Mesendoderm (in vitro differentiated cells): ENCODE measurements around the gene ODC1.

Experiments used
- DNase-seq: peaks from one replicate; pipeline ENCODE4 v3.0.0; 2013
- H2AK5ac ChIP-seq: 2 replicates; pipeline ENCODE4 v1.6.1; 2013; ENCODE audit warnings: low read length, inconsistent platforms
- H2BK120ac ChIP-seq: 2 replicates; pipeline ENCODE4 v1.6.1; 2013; ENCODE audit warnings: low read depth, mild to moderate bottlenecking, low read length, moderate library complexity, mixed read lengths
- H2BK15ac ChIP-seq: replicated peaks from 2 replicates; pipeline ENCODE4 v1.6.1; 2013; ENCODE audit warnings: low read depth, mild to moderate bottlenecking, moderate library complexity
- H2BK5ac ChIP-seq: 2 replicates; pipeline ENCODE4 v1.6.1; 2013; ENCODE audit warnings: low read length, inconsistent platforms
- H3K18ac ChIP-seq: 2 replicates; pipeline ENCODE4 v1.6.1; 2013; ENCODE audit warnings: mild to moderate bottlenecking, low read length, mixed read lengths
- H3K23ac ChIP-seq: one replicate; pipeline ENCODE4 v1.6.1; 2013; ENCODE audit warnings: low read length
- H3K27ac ChIP-seq: 2 replicates; pipeline ENCODE4 v1.5.1; 2013; ENCODE audit warnings: low read depth, mild to moderate bottlenecking, inconsistent platforms, low read length, moderate library complexity
- H3K27me3 ChIP-seq: 2 replicates; pipeline ENCODE4 v1.6.1; 2013; ENCODE audit warnings: low read length, control low read depth, mild to moderate bottlenecking, inconsistent platforms; ENCODE audit not compliant: insufficient read depth, poor library complexity
- H3K36me3 ChIP-seq: 2 replicates; pipeline ENCODE4 v1.6.1; 2013; ENCODE audit warnings: low read length, inconsistent platforms; ENCODE audit not compliant: control insufficient read depth, insufficient read depth
- H3K4ac ChIP-seq: one replicate; pipeline ENCODE4 v1.6.1; 2013; ENCODE audit warnings: low read depth, mild to moderate bottlenecking, low read length, moderate library complexity
- H3K4me1 ChIP-seq: 2 replicates; pipeline ENCODE4 v1.6.1; 2013; ENCODE audit warnings: low read depth, low read length, inconsistent platforms; ENCODE audit not compliant: control insufficient read depth
- H3K4me2 ChIP-seq: 2 replicates; pipeline ENCODE4 v1.6.1; 2013; ENCODE audit warnings: low read length
- H3K4me3 ChIP-seq: 2 replicates; pipeline ENCODE4 v1.5.1; 2013; ENCODE audit warnings: mild to moderate bottlenecking, low read length
- H3K56ac ChIP-seq: one replicate; pipeline ENCODE4 v1.6.1; 2013; ENCODE audit warnings: low read length
- H3K79me1 ChIP-seq: 2 replicates; pipeline ENCODE4 v1.6.1; 2013; ENCODE audit warnings: low read length, inconsistent platforms
- H3K79me2 ChIP-seq: 2 replicates; pipeline ENCODE4 v1.6.1; 2013; ENCODE audit warnings: mild to moderate bottlenecking, low read length; ENCODE audit not compliant: control insufficient read depth, insufficient read depth
- H3K9ac ChIP-seq: 2 replicates; pipeline ENCODE4 v1.6.1; 2013; ENCODE audit warnings: low read length, inconsistent platforms
- H4K5ac ChIP-seq: one replicate; pipeline ENCODE4 v1.6.1; 2013; ENCODE audit warnings: low read length
- H4K8ac ChIP-seq: one replicate; pipeline ENCODE4 v1.6.1; 2013; ENCODE audit warnings: low read depth, mild to moderate bottlenecking, control low read depth, low read length, moderate library complexity
- WGBS: extraction: QIAGEN DNeasy Blood & Tissue Kit; methylation state at CpG from one replicate; pipeline ENCODE4 v1.1.7; 2013; ENCODE audit warnings: low lambda C conversion rate, missing lambda C conversion rate; ENCODE audit not compliant: insufficient coverage; ENCODE audit errors: extremely low coverage; 5-methylcytosine and 5-hydroxymethylcytosine counted together

Gene ODC1

GRCh38 chr2:10406016-10406415, 42.1 kb downstream of the ODC1 start:
- H2BK5ac ChIP-seq = no peak overlapping the region
- H3K27me3 ChIP-seq = no peaks in the 10 kb centered on the region
- no peak overlapping the region for H2AK5ac ChIP-seq
- H4K8ac ChIP-seq = no peak overlapping the region
- WGBS = no CpG with 5 or more reads among the region's 10 CpGs
- no peak overlapping the region for H3K27ac ChIP-seq
- DNase-seq = no peak
- H3K4ac ChIP-seq = no peak overlapping the region
- no peak overlapping the region for H4K5ac ChIP-seq
- H3K23ac ChIP-seq = no peak overlapping the region
- H3K18ac ChIP-seq = no peak overlapping the region
- H3K79me2 ChIP-seq = no peaks in the 10 kb centered on the region
- H3K4me1 ChIP-seq = peaks cover 2% of the 10 kb centered on the region
- H3K79me1 ChIP-seq = no peaks in the 10 kb centered on the region
- H3K56ac ChIP-seq = no peak overlapping the region
- no peak overlapping the region for H3K4me2 ChIP-seq
- no peaks in the 10 kb centered on the region for H3K36me3 ChIP-seq
- H3K9ac ChIP-seq = no peak overlapping the region
- no peak overlapping the region for H2BK15ac ChIP-seq
- H2BK120ac ChIP-seq = no peak overlapping the region
- H3K4me3 ChIP-seq = no peak overlapping the region

- Histone ChIP-seq H3K27me3 (no peaks in the 10 kb centered on the region), H2BK5ac (no peak overlapping the region), H3K79me2 (no peaks in the 10 kb centered on the region), H3K23ac (no peak overlapping the region), H4K5ac (no peak overlapping the region), H3K18ac (no peak overlapping the region), H3K9ac (no peak overlapping the region), H3K27ac (no peak overlapping the region), H3K56ac (no peak overlapping the region), H3K79me1 (no peaks in the 10 kb centered on the region), H2BK120ac (no peak overlapping the region), H3K4me2 (no peak overlapping the region), H3K4me3 (no peak overlapping the region), H4K8ac (no peak overlapping the region), H2AK5ac (no peak overlapping the region), H3K36me3 (no peaks in the 10 kb centered on the region), H3K4ac (no peak overlapping the region), H2BK15ac (no peak overlapping the region), H3K4me1 (peaks cover 2% of the 10 kb centered on the region)
- WGBS = no CpG with 5 or more reads among the region's 13 CpGs
- DNase-seq = no peak
Measured at GRCh38 chr2:10405448-10405847, 42.7 kb downstream of the ODC1 start.

DNA sequence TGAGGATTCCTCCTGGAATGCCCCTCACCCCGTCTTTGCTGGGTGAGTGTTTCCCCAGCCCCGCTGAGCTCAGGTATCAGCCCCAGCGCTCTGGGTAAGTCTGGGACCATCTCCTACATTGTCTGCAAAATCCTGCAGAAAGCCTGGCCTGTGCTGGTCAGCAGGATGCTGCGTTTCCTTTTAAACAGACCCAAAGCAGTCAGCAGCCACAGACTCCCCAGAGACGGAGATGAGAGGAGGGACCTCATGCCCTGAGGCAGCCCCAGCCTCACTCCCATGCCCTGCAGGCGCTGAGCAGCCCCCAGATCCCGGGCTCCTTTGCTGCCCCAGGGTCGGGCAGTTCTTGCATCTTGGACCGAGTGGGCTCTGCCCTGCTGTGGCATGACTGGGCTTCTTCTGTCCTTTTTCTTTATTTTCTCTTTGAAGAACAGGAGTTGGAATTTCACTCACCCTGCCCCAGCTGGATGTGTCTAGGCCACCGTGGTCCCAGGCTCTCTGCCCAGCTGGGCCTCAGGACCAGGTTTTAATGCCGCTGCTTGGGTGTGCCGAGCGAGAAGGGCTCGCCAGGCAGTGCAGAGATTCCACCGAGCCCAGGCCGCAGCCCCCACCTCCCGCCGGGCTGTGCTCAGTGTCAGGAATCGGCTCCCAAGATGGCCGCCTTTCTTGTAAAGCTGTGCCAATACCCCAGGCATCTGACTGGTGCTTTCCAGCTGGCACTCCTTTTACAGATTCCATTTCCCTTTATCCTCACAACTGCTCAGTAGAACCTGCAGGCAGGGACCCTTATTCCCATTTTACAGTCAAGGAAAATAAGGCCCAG, 43.6 kb downstream of the ODC1 start:
- Histone ChIP-seq H3K4ac (no peak overlapping the region), H2AK5ac (no peak overlapping the region), H3K79me1 (no peaks in the 10 kb centered on the region), H4K8ac (no peak overlapping the region), H3K9ac (no peak overlapping the region), H2BK15ac (no peak overlapping the region), H2BK5ac (no peak overlapping the region), H3K79me2 (no peaks in the 10 kb centered on the region), H3K23ac (no peak overlapping the region), H3K56ac (no peak overlapping the region), H3K27ac (no peak overlapping the region), H3K36me3 (no peaks in the 10 kb centered on the region), H3K4me2 (no peak overlapping the region), H3K4me3 (no peak overlapping the region), H3K4me1 (peaks cover 2% of the 10 kb centered on the region), H4K5ac (no peak overlapping the region), H3K27me3 (no peaks in the 10 kb centered on the region), H3K18ac (no peak overlapping the region), H2BK120ac (no peak overlapping the region)
- DNase-seq = no peak
- WGBS = no CpG with 5 or more reads among the region's 20 CpGs

DNA sequence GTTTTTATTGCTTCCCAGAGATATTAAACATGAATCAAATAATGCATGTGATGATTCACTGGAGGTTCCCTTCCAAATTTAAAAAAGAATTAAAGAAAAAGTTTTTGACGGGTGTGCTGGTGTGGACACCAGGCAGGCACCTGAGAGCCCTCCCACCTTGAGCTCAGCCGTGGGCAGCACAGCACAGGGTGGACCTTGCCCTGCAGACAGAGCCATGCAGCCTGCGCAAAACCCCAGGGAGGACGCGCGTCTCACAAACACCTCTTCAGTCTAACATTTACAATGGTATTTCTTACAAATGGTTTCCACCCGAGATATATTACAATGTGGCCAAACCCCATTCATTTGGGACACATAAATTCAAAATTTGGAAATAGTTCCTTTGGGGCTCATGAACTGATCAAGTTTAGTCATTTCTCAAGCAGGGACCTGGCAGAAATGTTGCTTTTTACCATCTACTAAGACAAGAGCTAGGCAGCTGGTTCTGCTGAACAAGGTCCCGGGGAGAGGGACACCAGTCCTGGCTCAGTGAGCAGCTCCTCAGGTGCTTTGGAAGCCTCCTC, 45.4 kb downstream of the ODC1 start:
- Histone ChIP-seq H3K4me3 (no peak overlapping the region), H3K56ac (no peak overlapping the region), H3K36me3 (no peaks in the 10 kb centered on the region), H3K27me3 (no peaks in the 10 kb centered on the region), H4K5ac (no peak overlapping the region), H3K23ac (no peak overlapping the region), H3K9ac (no peak overlapping the region), H4K8ac (no peak overlapping the region), H2BK15ac (no peak overlapping the region), H3K79me2 (no peaks in the 10 kb centered on the region), H2BK120ac (no peak overlapping the region), H3K18ac (no peak overlapping the region), H3K4me1 (no peaks in the 10 kb centered on the region), H3K4me2 (no peak overlapping the region), H3K79me1 (no peaks in the 10 kb centered on the region), H3K27ac (no peak overlapping the region), H2BK5ac (no peak overlapping the region), H3K4ac (no peak overlapping the region), H2AK5ac (no peak overlapping the region)
- DNase-seq = no peak
- no CpG with 5 or more reads among the region's 8 CpGs for WGBS

DNA sequence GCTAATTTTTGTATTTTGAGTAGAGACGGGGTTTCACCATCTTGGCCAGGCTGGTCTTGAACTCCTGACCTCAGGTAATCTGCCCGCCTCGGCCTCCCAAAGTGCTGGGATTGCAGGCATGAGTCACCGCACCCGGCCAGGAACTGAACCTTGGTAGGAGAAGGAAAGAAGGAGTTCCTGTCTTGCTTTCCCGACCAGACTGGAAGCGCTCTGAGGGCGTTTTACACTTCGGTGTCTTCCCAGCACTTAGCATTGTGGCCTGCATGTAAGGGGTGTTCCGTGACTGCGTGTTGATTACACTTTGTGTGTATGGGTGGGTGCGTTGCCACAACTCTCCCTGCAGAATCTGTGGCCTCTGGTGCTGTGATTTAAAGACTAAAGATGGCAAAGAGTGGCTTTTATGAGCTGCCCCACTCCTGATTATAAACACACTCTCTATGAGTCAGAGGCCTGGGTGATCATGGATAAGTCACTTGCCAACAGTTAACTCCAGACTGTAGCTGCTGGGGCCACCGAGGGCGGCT, 46.0 kb downstream of the ODC1 start:
- Histone ChIP-seq H3K79me2 (no peaks in the 10 kb centered on the region), H3K4me3 (no peak overlapping the region), H3K56ac (no peak overlapping the region), H3K27me3 (no peaks in the 10 kb centered on the region), H2BK15ac (no peak overlapping the region), H3K4me1 (no peaks in the 10 kb centered on the region), H3K79me1 (no peaks in the 10 kb centered on the region), H3K18ac (no peak overlapping the region), H4K8ac (no peak overlapping the region), H3K4me2 (no peak overlapping the region), H3K4ac (no peak overlapping the region), H2BK5ac (no peak overlapping the region), H2BK120ac (no peak overlapping the region), H2AK5ac (no peak overlapping the region), H3K36me3 (no peaks in the 10 kb centered on the region), H3K27ac (no peak overlapping the region), H3K9ac (no peak overlapping the region), H3K23ac (peak overlapping the region; percentile 66), H4K5ac (no peak overlapping the region)
- no CpG with 5 or more reads among the region's 14 CpGs for WGBS
- no peak for DNase-seq
